GM18951 (cell line): ENCODE data around the gene SOWAHD.
"Not testable (repeated sequence)": the region's sequence is repeated elsewhere in the genome, so short reads cannot be mapped to it uniquely, and the experiment has no call there.

Experiments
- POLR2A ChIP-seq: IDR thresholded peaks from 4 replicates; pipeline ENCODE4 v1.6.1; 2011; ENCODE audit warnings: mild to moderate bottlenecking; ENCODE audit not compliant: insufficient read length, insufficient read depth; ENCODE audit errors: extremely low read depth
- in situ Hi-C: fragments of 300-500 bp; cut with MboI; formaldehyde crosslinking; loops from one replicate; pipeline ENCODE4 v1.12.0; 2022; ENCODE audit warnings: low sequenced_read_pairs, mixed read lengths, inconsistent platforms; ENCODE audit not compliant: unreplicated experiment

SOWAHD gene

GRCh38 chrX:119745283-119745848, 13.0 kb upstream of the SOWAHD start:
- in situ Hi-C loops: loop anchor here (25.0 kb wide), 1 partner anchor 233 kb away; no protein-coding TSS in a partner anchor
- TF ChIP-seq POLR2A: no peak

GRCh38 chrX:119750131-119750530, 8.3 kb upstream of the SOWAHD start:
- in situ Hi-C loops: not testable (repeated sequence)

GRCh38 chrX:119750751-119751150, 7.6 kb upstream of the SOWAHD start:
- in situ Hi-C loops: not testable (repeated sequence)

- in situ Hi-C loops: no loop called here
- TF ChIP-seq POLR2A: no peak
These were observed 5.4 kb upstream of the SOWAHD start for GRCh38 chrX:119753001-119753400.

GRCh38 chrX:119753639-119754257, 4.6 kb upstream of the SOWAHD start:
- TF ChIP-seq POLR2A: no peak
- in situ Hi-C loops: no loop called here

- TF ChIP-seq POLR2A: peak; percentile 25
- in situ Hi-C loops: no loop called here
These were observed 2.3 kb upstream of the SOWAHD start for GRCh38 chrX:119755981-119756533.

- in situ Hi-C loops: no loop called here
- no peak for TF ChIP-seq POLR2A
These were observed 1.3 kb upstream of the SOWAHD start for GRCh38 chrX:119756926-119757635.

GRCh38 chrX:119757646-119757978, 776 bp upstream of the SOWAHD start:
- in situ Hi-C loops: no loop called here
- TF ChIP-seq POLR2A: no peak

- TF ChIP-seq POLR2A: no peak
- in situ Hi-C loops: no loop called here
These were observed 401 bp downstream of the SOWAHD start for GRCh38 chrX:119758731-119759247.

- in situ Hi-C loops: no loop called here
- TF ChIP-seq POLR2A: no peak
These were observed 919 bp downstream of the SOWAHD start for GRCh38 chrX:119759248-119759766.

- no peak for TF ChIP-seq POLR2A
- in situ Hi-C loops: no loop called here
These were observed 1.9 kb downstream of the SOWAHD start for GRCh38 chrX:119760026-119760877.

GRCh38 chrX:119762718-119763117, 4.3 kb downstream of the SOWAHD start:
- TF ChIP-seq POLR2A: no peak
- in situ Hi-C loops: no loop called here

- in situ Hi-C loops: no loop called here
These were observed 4.8 kb downstream of the SOWAHD start for GRCh38 chrX:119763181-119763580.

More at GRCh38 chrX:119763181-119763580, 4.8 kb downstream of the SOWAHD start:
- no peak for TF ChIP-seq POLR2A
